Tibial nerve (tissue), 4 donors: ENCODE data around the gene REV3L. TPM values are rescaled to one million over a fixed set of nuclear protein-coding genes. Genes with fewer than 3 reads are reported as not detected.

ENCODE experiments used
- DNase-seq, 2 donors: peaks; one replicate each; pipeline ENCODE4 v3.0.0-alpha.2; 2019; ENCODE audit warnings: low spot score in 2 of 2
- H3K27ac ChIP-seq, 4 donors: fragments of 200-600 bp; sonication (generic) in 3 of 4; one replicate each; pipeline ENCODE4 v1.5.1; 2017 to 2019; ENCODE audit warnings: mild to moderate bottlenecking in 1 of 4
- H3K27me3 ChIP-seq, 2 donors: fragments of 200-600 bp; sonication (generic) in 1 of 2; one replicate each; pipeline versions ENCODE4 v1.5.1 to v1.6.0; 2017 to 2019
- H3K36me3 ChIP-seq, 3 donors: fragments of 200-600 bp; sonication (generic); one replicate each; pipeline ENCODE4 v1.5.1; 2018 to 2019
- H3K4me1 ChIP-seq, 4 donors: fragments of 200-600 bp; sonication (generic) in 3 of 4; one replicate each; pipeline ENCODE4 v1.5.1; 2017 to 2019
- H3K4me3 ChIP-seq, 4 donors: fragments of 200-600 bp; sonication (generic) in 3 of 4; one replicate each; pipeline ENCODE4 v1.5.1; 2017 to 2019; ENCODE audit warnings: mild to moderate bottlenecking in 1 of 4, moderate library complexity in 1 of 4
- H3K9me3 ChIP-seq, 4 donors: fragments of 200-600 bp; sonication (generic) in 3 of 4; one replicate each; pipeline ENCODE4 v1.5.1; 2017 to 2019
- CTCF ChIP-seq, 5 experiments: fragments of 200-600 bp in 3 of 5; fragments of 450-650 bp in 2 of 5; sonication (generic) in 3 of 5; IDR thresholded peaks; one replicate each; pipeline ENCODE4 v1.5.1; 2016 to 2019; ENCODE audit warnings: antibody characterized with exemption in 5 of 5, mild to moderate bottlenecking in 3 of 5, moderate library complexity in 2 of 5
- EP300 ChIP-seq, 2 donors: sonication (generic); formaldehyde crosslinking; IDR thresholded peaks; one replicate each; pipeline ENCODE4 v1.6.1; 2017; ENCODE audit warnings: antibody characterized with exemption in 2 of 2, mild to moderate bottlenecking in 1 of 2
- POLR2A ChIP-seq, 2 donors: fragments of 450-650 bp; IDR thresholded peaks; one replicate each; pipeline ENCODE4 v1.6.1; 2017; ENCODE audit warnings: antibody characterized with exemption in 2 of 2, mild to moderate bottlenecking in 2 of 2, moderate library complexity in 2 of 2
- WGBS, 2 donors: methylation state at CpG; one replicate each; pipeline ENCODE4 v1.1.5; 2018; 5-methylcytosine and 5-hydroxymethylcytosine counted together
- total RNA-seq, 4 donors: library from RNA; depleted of rRNA; stranded (reverse); fragments of >200 nt; gene quantifications; one replicate each; pipeline ENCODE4 v1.1.0, GENCODE V29; 2016

REV3L gene
- total RNA-seq, 4 donors from 2014 or later, result 26.7 to 45.9 (median 34.1) TPM

- peaks cover 0 to 43% (median 0%) of the 10 kb centered on the region in 3 donors for H3K36me3 ChIP-seq
- no peak overlapping the region for H3K27ac ChIP-seq
- no peak for DNase-seq
- WGBS, 2 donors, result 93 to 94% methylated on average over 4 of the region's 4 CpGs
- no peak for TF ChIP-seq CTCF (IDR thresholded peaks at IDR 0.05)
- no peak for TF ChIP-seq EP300 (IDR thresholded peaks at IDR 0.05)
- TF ChIP-seq POLR2A (IDR thresholded peaks at IDR 0.05), result no peak
- H3K4me1 ChIP-seq, result no peaks in the 10 kb centered on the region
- H3K27me3 ChIP-seq, result no peaks in the 10 kb centered on the region
- no peaks in the 10 kb centered on the region for H3K9me3 ChIP-seq
- H3K4me3 ChIP-seq, result no peak overlapping the region
These were observed 72.0 kb downstream of the REV3L start for GRCh38 chr6:111411046-111411445.

- WGBS, 2 donors, result 64% methylated on average over 3 of the region's 3 CpGs
- Histone ChIP-seq H3K27ac (no peak overlapping the region), H3K27me3 (no peaks in the 10 kb centered on the region), H3K4me3 (no peak overlapping the region), H3K4me1 (no peaks in the 10 kb centered on the region), H3K36me3 (peaks cover 0 to 38% (median 0%) of the 10 kb centered on the region in 3 donors), H3K9me3 (no peaks in the 10 kb centered on the region)
- TF ChIP-seq POLR2A (IDR thresholded peaks at IDR 0.05), result no peak
- TF ChIP-seq EP300 (IDR thresholded peaks at IDR 0.05), result peak in 1 of 2 donors; percentile 19
- no peak for TF ChIP-seq CTCF (IDR thresholded peaks at IDR 0.05)
- DNase-seq, result no peak
These were observed 72.6 kb downstream of the REV3L start for GRCh38 chr6:111410371-111410770.

GRCh38 chr6:111409430-111409829 is 73.6 kb downstream of the REV3L start:
- no peak overlapping the region for H3K27ac ChIP-seq
- TF ChIP-seq CTCF (IDR thresholded peaks at IDR 0.05), result no peak
- TF ChIP-seq EP300 (IDR thresholded peaks at IDR 0.05), result no peak
- no peak for TF ChIP-seq POLR2A (IDR thresholded peaks at IDR 0.05)
- peaks cover 0 to 39% (median 0%) of the 10 kb centered on the region in 3 donors for H3K36me3 ChIP-seq
- H3K4me1 ChIP-seq, result no peaks in the 10 kb centered on the region
- DNase-seq, result no peak
- H3K4me3 ChIP-seq, result no peak overlapping the region
- 86% methylated on average over 1 of the region's 1 CpG for WGBS, 2 donors
- no peaks in the 10 kb centered on the region for H3K9me3 ChIP-seq
- H3K27me3 ChIP-seq, result no peaks in the 10 kb centered on the region

GRCh38 chr6:111407686-111408085 is 75.3 kb downstream of the REV3L start:
- H3K4me3 ChIP-seq, result no peak overlapping the region
- H3K27ac ChIP-seq, result peak overlapping the region in 1 of 4 donors; percentile 25
- no peaks in the 10 kb centered on the region for H3K4me1 ChIP-seq
- H3K36me3 ChIP-seq, result peaks cover 0 to 55% (median 4%) of the 10 kb centered on the region in 3 donors
- H3K27me3 ChIP-seq, result no peaks in the 10 kb centered on the region
- no peaks in the 10 kb centered on the region for H3K9me3 ChIP-seq
- 78 to 82% methylated on average over 4 of the region's 4 CpGs for WGBS, 2 donors
- no peak for TF ChIP-seq EP300 (IDR thresholded peaks at IDR 0.05)
- no peak for TF ChIP-seq CTCF (IDR thresholded peaks at IDR 0.05)
- TF ChIP-seq POLR2A (IDR thresholded peaks at IDR 0.05), result no peak
- DNase-seq, result no peak

GRCh38 chr6:111406200-111406721 is 76.8 kb downstream of the REV3L start:
- no peak for DNase-seq
- WGBS, 2 donors, result 76 to 82% methylated on average over 3 of the region's 3 CpGs
- Histone ChIP-seq H3K4me1 (no peaks in the 10 kb centered on the region), H3K36me3 (peaks cover 0 to 69% (median 4%) of the 10 kb centered on the region in 3 donors), H3K27ac (peak overlapping the region in 2 of 4 donors; percentile 55 to 67), H3K27me3 (no peaks in the 10 kb centered on the region), H3K9me3 (no peaks in the 10 kb centered on the region), H3K4me3 (no peak overlapping the region)
- peak; percentile 21 to 65 for TF ChIP-seq EP300 (IDR thresholded peaks at IDR 0.05)
- no peak for TF ChIP-seq POLR2A (IDR thresholded peaks at IDR 0.05)
